Islet precursor cell (in vitro differentiated cells): ENCODE results near the gene CPT1A.

Experiments used
- DNase-seq: peaks from one replicate; pipeline ENCODE4 v3.0.0-alpha.2; 2018

CPT1A gene

DNA sequence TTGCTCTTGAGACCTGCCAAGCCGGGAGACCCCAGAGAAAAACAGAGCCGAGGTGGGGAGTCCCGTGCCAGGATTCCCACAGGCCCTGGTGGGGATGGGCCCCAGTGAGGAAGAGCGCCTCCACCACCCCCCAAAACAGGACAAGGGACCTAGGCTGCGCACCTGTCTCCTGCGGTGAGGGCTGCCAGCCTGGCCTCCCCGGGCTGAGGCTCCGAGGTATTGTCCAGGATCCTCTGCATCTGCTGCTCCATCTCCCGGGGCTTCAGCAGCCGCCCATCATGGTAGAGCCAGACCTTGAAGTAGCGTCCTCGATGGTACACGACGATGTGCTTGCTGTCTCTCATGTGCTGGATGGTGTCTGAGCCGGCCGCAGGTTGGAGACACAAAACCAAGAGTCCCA lies 57.1 kb downstream of the CPT1A start:
- DNase-seq, result no peak

GRCh38 chr11:68783216-68783821 lies 58.4 kb downstream of the CPT1A start:
- DNase-seq, result no peak

DNA sequence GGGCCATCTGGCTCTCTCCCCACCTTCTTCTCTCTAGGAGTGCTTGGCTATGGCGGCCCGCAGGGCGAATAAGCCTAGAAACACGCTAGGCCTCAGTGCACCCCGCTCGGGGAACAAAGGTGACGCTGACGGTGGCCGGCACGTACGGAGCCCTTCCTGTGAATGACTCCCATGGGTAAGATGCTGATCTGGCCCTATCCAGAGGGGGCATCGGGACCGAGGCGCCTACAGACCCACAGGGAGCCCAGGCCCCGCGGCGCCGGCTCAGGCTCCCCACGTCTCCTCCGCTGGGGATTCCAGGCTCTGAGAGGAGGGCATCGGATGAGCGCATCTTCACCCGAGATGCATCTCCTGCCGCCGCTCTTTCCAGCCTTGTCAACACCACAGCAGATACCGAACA lies 59.0 kb downstream of the CPT1A start:
- DNase-seq, result no peak

DNA sequence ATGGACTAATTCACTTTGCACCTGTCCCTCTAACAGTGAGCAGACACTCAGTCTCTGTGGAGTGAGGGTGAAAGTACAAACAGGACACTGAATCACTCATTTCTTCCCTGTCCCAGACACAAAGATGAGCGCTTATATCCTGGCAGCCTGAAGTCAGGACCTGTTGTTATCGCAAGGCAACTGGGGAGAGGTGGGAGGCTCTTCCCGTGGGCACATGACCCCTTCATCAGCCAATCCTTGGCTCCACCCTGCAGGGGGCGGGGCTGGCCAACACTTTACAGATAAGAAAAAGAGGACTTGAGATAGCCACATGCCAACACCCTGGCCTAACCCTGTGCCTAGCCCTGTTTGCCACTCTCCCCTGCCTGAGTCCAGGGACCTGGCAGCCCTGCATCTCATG lies 60.9 kb downstream of the CPT1A start:
- peak; percentile 76 for DNase-seq

DNA sequence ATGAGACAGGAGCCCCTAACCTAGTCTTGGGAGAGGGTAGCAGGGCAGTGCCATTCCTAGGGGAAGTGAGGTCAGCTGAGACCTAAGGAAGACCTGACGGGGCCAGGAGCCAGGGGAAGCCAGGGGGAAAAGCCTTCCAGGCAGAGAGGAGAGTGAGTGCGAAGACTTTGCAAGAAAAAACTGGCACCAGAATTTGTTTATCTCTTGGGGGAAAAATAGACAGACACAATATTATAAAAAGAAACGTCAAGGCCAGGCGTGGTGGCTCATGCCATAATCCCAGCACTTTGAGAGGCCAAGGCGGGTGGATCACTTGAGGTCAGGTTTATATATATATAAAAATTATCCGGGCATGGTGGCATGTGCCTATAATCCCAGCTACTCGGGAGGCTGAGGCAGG lies 63.5 kb downstream of the CPT1A start:
- DNase-seq, result no peak

- no peak for DNase-seq
These were observed 65.1 kb downstream of the CPT1A start for GRCh38 chr11:68776442-68777235.

- peak; percentile 81 for DNase-seq
These were observed 65.7 kb downstream of the CPT1A start for GRCh38 chr11:68775951-68776388.

- no peak for DNase-seq
These were observed 67.5 kb downstream of the CPT1A start for GRCh38 chr11:68774194-68774585.

DNA sequence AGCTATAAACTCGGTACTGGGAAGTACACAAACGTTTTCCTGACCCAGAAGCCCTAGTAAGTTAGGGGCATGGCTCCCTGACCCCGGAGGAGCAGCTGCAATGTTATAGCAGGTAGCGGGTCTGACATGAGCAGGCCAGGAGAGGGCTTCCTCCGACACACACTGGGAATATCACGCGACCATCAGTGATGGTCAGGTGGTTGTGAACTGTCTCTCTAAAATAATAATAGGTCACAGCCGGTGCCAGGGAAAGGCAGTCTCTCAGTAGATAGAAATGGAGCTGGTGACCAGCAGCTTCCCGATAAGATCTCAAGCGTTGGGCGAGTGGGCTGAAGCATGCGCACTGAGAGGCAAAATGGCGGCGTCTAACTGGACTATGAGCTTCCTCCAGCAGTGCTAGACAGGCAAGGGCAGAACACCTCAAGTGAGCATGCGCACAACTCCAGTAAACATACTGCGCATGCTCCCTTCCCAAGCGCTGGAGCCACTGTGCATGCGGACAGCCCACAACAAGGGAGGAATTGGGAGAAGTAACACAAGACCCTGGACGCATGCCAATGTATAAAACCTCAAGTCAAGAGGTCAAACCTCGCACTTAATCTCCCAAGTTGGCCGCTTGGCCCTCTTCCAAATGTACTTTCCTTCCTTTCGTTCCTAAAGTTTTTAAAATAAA lies 68.1 kb downstream of the CPT1A start:
- DNase-seq, result no peak

GRCh38 chr11:68772936-68773335 lies 68.8 kb downstream of the CPT1A start:
- DNase-seq, result no peak

DNA sequence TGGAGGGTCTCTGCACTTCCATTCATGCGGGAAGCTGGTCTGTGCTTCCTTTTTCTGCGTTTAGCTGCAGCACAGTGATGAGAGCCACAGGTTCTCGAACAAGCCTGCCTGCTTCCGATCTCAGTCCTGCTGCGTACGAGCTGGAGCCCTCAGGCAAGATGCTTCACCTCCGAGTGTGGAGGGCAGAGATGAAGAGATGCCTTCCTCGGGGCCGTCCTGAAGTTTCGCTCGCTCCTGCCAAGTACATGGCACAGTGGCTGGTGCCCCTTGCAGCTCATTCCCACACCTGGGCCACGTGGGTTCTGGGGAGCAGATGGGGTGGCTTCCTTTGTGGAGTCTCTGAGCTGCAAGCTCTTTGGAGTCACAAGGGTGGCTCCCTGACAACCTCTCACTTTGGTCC lies 70.9 kb downstream of the CPT1A start:
- no peak for DNase-seq

DNA sequence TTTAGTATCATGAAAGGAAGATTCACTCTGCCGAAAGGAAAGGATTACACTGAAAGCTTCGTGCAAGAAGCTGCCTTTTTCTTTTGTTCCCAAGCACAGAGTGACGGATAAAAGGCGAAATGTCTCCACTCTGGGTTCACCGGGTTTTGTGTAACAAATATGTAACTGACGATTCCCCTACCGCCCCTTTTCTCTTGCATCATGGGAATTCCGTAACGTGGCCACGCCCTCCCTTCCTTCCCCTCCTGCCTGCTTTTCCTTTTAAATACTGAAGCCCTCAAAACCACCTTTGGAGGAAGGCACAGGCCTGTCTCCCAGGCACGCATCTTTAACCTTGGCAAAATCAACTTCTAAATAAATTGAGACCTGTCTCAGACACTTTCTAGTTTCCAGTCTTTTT lies 74.0 kb downstream of the CPT1A start:
- DNase-seq, result no peak

DNA sequence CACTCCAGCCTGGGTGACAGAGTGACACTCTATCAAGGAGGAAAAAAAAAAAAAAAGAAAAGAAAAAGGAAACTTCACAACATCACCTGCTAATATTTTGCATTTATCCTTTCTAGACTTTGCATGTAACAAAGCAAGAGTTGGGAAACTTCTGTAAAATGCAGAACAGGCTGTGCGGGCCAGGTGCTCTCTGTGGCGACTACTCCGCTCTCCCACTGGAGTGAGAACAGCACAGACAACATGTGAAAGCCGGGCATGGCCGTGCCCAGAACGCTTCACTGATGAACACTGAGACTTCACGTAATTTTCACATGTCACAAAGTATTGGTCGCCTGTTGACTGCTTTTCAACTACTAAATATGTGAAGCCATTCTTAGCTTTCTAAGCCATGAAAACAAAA lies 74.9 kb downstream of the CPT1A start:
- DNase-seq, result no peak

DNA sequence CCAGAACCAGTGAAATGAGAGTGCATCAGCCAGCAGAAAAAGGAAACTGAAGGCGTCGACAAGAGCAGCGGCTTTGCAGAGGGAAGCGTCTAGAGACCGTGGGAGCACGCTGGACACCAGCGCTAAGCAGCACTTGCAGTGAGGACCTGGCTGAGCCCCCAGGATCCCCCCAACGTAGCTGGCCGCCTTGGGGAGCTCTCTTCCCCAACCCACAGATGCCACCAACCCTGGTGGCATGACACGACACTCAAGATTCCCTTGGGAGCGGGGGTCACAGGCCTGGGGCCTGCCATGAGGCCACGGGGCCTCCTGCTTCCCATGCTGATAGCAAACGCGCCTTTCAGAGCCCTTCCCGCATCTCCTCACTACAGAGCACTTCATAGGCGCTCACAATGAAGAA lies 77.0 kb downstream of the CPT1A start:
- no peak for DNase-seq

- DNase-seq, result no peak
These were observed 77.6 kb downstream of the CPT1A start for GRCh38 chr11:68763926-68764657.

DNA sequence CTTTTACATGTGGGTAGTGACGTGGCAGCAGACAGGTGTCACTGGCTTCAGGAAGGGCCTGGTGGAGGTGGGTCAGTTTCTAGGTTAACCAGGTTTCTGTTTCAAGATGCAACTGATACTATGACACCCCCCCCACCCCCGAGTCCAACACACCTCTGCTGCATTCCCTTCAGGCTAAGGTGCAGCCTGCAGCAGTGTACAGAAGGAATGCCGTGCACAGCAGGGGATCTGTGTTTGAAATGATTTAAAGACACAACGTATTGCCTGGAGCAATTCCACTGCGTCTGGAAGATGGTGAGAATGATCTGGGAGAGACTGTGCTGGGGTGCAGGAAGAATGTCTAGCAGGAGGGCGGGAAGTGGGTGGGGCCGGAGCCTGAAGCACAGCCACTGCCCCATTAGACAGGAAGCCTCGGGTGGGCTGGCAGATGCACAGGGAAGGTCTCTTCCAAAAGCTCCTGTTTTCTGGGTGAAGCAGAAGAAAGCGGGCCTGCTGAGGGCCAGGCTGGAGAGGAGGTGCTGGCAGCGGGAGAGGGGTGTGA lies 78.5 kb downstream of the CPT1A start:
- DNase-seq, result peak; percentile 96

DNA sequence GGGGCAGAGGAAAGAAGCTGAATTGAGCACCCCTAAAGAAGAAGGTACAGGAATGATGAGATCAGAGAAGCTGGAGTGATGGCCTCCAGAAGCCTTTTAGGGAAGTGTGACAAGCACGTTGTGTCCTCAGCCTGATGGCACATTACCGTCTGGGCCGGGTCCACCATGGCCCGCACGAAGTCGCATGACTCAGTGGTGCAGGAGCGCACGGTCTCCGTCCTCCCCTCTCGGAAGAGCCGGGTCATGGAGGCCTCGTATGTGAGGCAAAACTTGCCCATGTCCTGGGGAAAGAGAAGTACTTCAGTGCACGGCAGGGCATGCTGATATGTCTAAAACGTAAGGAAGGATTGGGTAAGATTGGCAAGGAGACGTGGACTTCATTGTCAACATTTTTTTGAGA lies 79.2 kb downstream of the CPT1A start:
- no peak for DNase-seq

DNA sequence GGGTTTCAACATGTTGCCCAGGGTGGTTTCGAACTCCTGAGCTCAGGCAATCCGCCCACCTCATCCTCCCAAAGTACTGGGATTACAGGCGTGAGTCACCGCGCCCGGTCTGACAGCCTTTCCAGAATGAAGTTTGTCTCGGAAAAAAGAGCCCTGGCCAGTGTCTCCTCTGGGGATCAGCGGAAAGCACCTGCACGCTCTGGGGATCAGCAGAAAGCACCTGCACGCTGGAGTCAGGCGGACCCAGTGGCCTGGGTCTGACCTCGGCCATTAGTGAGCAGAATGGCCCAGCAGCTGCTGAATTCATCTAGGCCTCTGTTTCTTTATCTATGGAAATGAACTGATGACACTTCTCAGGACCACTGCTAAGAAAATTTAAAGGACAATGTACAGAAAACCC lies 79.9 kb downstream of the CPT1A start:
- DNase-seq, result no peak

GRCh38 chr11:68759991-68760390 lies 81.7 kb downstream of the CPT1A start:
- DNase-seq, result no peak

- no peak for DNase-seq
These were observed 84.0 kb downstream of the CPT1A start for GRCh38 chr11:68757711-68758110.

GRCh38 chr11:68756171-68756766 lies 85.4 kb downstream of the CPT1A start:
- no peak for DNase-seq

GRCh38 chr11:68753300-68753699 lies 88.4 kb downstream of the CPT1A start:
- no peak for DNase-seq
